Fibroblast of mammary gland (primary cell): Measurements from ENCODE around the gene CDK18.

Experiments
- DNase-seq: peaks from one replicate; pipeline ENCODE4 v3.0.0-alpha.2; 2010; ENCODE audit warnings: low read depth
- H3K4me3 ChIP-seq: 2 replicates; pipeline ENCODE4 v1.5.1; 2011; ENCODE audit warnings: low read depth, mild to moderate bottlenecking, low read length, moderate library complexity; ENCODE audit not compliant: control insufficient read depth
- TF ChIP-seq, protein P1 (sequence below): conservative IDR thresholded peaks from 2 replicates; pipeline ENCODE4 v1.5.1; 2011; ENCODE audit warnings: low read depth, low read length, inconsistent platforms; ENCODE audit not compliant: control insufficient read depth, insufficient read depth

The CDK18 gene

DNA sequence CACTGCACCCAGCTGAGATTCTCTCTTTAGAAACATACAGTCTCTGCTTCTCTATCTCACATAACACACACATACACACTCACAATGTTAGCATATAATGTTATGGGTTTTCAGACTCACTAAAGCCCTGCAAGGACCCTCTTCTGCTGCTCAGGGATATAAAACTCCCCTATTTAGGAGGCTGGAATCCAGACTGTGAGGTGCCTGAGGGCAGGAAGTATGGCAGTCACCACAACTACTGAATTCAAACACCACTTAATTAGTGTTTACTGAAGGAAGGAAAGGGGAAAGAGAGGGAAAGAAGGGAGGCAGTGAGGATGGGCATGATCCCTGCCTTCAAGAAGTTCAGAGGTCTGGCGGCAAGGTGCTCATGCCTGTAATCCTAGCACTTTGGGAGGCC lies 7.8 kb upstream of the CDK18 start:
- TF ChIP-seq, protein P1, sequence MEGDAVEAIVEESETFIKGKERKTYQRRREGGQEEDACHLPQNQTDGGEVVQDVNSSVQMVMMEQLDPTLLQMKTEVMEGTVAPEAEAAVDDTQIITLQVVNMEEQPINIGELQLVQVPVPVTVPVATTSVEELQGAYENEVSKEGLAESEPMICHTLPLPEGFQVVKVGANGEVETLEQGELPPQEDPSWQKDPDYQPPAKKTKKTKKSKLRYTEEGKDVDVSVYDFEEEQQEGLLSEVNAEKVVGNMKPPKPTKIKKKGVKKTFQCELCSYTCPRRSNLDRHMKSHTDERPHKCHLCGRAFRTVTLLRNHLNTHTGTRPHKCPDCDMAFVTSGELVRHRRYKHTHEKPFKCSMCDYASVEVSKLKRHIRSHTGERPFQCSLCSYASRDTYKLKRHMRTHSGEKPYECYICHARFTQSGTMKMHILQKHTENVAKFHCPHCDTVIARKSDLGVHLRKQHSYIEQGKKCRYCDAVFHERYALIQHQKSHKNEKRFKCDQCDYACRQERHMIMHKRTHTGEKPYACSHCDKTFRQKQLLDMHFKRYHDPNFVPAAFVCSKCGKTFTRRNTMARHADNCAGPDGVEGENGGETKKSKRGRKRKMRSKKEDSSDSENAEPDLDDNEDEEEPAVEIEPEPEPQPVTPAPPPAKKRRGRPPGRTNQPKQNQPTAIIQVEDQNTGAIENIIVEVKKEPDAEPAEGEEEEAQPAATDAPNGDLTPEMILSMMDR = no peak
- no peak overlapping the region for H3K4me3 ChIP-seq
- no peak for DNase-seq

DNA sequence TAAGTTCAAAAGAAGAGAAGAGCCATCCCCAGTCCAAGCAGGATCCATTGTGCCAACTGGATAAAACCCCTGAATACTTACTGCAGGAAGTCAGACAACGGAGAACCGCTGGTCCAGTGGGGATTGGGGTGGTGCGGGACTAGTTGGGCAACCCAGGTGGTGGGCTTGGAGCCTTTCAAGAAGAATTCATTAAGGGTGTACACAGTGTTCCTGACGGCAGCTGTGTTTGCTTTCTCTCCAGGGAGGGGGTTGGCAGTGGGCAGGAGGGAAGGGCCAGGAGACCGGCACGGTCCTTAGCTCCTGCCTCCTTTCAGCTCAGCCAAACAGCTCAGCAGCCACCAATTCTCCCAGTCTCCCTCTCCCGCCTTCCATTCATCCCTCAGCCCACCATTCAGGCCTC lies 7.1 kb upstream of the CDK18 start:
- H3K4me3 ChIP-seq = no peak overlapping the region
- DNase-seq = no peak
- TF ChIP-seq, protein P1 = no peak

DNA sequence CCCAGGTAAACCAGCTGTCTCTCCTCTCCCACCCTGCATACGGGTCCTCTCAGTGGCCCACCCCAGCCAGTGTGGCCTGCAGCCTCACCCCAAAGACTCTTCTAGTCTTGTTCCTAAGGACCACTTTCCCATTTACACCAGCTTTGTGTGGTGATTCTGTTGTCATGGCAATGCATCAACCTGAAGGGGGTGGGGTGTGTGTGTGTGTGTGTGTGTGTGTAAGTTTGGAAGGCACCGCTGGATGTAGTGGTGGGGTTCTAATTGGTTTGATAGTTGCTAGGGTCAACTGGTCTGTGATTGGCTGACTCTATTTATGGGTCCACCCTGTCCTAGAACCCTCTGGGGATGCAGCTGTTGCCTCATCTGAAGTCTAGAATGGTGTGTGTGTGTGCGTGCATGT lies 4.7 kb upstream of the CDK18 start:
- TF ChIP-seq, protein P1 = no peak
- no peak overlapping the region for H3K4me3 ChIP-seq
- DNase-seq = no peak

DNA sequence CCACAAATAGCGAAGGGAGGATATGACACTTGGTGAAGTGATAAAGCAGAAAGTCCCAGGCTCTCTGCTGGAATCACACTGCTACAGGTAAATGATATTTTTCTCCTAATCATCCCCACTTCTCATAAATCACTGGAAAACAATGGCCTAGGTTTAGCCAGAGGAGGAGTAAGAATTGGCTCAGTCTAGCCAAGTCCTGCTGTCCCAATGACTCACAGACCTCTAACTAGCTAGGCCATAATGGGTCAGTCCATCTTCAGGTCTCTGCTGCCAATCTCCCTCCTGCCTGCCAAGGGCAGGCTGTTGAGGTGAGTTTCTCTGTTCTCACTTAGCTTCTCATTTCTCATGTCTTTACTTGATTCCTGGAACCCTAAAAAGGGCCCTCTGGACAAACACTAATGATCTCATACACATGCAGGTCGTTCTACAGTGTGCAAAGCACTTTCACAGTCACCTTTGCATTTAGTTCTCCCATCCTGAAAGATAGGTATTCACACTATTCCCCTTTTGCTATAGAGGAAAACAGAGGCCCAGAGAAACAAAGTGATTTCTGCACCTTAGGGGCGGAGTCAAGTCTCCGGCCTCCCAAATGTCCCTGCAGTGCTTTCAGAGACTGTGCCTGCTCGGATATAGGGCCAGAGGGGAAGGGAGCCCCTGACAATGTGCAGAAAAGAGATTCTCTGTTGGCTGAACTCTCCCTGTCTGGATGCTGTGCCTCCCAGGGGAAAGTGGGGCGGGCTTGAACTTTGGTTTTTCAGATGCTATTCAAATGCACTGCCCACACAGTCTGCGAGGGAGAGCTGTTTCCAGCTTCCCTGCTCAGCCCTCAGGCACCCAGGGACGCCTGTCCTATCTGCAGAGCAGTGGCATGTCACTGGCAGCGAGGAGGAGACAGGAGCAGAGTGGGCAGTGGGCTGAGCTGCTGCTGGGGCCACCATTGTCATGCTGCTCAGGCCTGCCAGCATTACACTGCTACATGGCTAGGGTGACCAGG lies 3.9 kb upstream of the CDK18 start:
- DNase-seq = peak; percentile 31
- H3K4me3 ChIP-seq = no peak overlapping the region
- TF ChIP-seq, protein P1 = no peak

DNA sequence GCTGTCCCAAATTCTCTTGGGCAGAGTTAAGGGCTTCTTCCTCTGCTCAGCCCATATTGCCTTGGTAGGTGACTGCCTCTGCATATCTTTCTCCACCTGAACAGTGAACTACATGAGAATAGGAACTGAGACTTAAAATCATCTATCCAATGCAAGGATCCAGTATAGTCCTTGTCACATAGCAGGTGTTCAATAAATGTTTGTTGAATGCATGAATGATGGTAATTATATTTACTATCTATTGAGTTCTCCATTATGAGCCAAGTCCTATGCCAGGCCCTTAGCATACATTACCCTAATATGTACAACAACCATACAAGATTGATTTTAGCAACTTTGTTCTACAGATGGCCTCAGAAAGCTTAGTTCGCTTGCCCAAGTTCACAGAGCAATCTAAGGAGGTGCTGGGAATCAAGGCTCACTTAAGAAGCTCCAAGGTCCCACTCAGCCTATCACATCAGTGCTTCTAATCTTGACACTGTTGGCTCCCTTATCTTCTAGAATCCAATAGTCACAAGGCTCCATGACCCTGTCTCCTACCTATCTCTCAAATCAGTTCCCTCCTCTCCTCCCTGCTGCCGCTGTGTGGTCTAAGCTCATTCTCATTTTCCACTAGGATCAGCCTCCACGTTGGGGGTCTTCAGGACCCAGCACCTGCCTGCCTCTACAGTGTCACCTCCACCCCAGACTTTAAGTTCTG lies 2.2 kb upstream of the CDK18 start:
- TF ChIP-seq, protein P1 = no peak
- no peak overlapping the region for H3K4me3 ChIP-seq
- no peak for DNase-seq

DNA sequence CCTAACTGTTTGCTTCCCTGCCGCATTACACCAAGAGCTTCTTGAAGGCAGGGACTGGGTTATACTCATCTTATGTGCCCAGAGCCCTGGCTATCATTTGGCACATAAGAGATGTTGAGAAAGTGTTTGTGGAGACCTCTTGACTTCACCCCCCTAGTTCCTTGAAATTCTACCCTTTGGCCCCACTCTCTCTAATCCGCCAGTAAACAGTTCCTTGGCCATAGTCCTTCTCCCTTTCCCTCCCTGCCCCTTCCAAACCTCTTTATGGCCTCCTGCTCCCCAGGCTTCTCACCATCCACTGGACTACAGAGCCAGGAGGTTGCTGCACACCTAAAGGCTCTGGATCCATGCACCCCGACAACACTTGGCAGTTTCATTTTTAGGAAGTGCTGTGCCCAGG lies 1.5 kb upstream of the CDK18 start:
- TF ChIP-seq, protein P1 = no peak
- DNase-seq = no peak
- H3K4me3 ChIP-seq = no peak overlapping the region
